ENCODE measurements around the gene ATAD1.
"Not testable (repeated sequence)": the region's sequence is repeated elsewhere in the genome, so short reads cannot be mapped to it uniquely, and the experiment has no call there.

Gene ATAD1, protein sequence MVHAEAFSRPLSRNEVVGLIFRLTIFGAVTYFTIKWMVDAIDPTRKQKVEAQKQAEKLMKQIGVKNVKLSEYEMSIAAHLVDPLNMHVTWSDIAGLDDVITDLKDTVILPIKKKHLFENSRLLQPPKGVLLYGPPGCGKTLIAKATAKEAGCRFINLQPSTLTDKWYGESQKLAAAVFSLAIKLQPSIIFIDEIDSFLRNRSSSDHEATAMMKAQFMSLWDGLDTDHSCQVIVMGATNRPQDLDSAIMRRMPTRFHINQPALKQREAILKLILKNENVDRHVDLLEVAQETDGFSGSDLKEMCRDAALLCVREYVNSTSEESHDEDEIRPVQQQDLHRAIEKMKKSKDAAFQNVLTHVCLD

DNA sequence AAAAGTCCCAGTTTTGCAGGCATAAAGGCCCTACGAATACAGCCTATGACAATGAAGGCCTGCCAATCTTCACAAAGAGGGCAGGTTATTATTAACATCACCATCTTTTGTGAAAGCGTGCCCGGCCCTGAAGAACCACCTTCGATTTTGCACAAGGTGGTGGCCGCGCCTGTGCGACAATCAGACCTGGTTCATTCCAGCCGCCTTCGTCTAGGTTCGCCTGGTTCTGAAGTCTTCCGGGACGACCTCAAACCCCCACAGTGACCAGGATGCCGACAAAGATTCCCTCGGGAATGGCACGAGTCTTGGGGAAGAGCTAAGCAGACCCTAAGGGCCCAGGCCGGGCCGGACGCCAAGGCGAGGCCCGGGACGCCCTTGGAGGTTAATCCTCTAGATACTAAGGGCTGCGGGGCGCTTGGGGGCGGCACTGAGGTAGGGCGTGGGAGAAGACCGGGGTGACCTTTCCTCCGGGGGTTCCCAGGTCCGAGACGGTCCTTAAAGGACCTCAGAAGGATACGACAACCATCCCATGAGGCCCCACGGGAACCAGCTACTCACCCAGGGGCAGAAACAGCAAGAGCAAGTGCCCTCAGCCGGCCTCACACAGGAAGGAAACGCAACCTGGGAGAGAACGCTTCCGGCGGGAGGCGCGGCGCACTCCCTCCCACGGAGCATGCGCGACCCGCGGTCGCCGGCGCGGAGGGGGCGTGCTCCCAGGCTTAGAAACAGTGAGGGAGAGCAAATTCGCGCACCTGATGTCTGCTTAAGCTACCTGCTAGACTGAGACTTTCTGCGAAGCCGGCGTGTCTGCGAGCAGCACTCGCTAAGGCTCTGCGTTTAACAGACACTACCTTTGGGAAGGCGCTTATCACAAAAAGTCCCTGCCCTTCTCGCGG lies at the start of gene ATAD1:
Gene ATAD1, minus strand, starts transcription at position 618 of the 896 bp plus-strand sequence. CDS start 3,627 bp downstream, outside the sequence.
- DNase-seq (ENCODE audit: low read depth in 2 of 2), result peak; percentile 84 to 86

DNA sequence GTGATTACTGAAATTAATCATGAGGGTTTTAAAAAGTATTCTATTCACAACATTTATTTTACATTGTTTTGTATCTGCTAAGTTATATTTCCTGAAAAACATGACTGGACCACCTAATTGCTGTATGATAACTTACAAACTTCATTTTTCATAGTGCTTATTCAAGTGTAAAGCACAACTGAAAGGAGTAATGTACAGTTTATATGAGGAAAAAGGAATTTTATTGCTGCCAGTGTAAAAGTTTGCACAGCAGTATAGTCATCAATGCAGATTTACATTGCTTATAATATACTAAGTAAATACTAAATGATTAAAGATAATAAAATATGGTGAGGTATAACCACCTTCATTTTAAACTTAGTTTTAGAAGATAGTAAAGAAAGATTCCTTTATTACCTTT lies 49.4 kb upstream of the ATAD1 start:
- no peak for DNase-seq (ENCODE audit: low read depth in 2 of 2)

DNA sequence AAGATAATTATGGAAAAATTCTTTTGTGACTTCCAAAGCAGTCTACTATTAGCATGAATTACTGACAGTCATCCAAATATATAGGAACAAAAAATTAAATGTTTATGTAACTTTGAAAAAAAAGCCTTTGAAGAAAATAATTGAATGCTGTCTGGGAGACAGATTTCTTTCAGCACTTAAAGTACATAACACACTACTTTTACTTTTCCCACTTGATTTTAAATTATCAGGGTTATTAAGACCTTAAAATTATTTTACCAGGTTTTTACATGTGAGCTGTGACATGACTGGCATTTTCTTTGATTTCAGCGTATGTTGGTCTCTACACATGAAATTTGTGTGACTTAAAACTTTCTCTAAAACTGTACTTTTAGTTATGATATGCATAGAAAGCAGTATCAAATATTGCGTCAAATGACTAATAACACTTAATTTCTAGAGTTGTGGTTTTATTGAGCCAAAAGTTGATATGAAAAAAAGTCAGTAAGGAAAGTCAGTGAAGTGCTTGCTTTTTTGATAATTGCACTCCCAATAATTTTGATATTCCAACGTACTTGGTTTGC lies 48.5 kb upstream of the ATAD1 start:
- no peak for DNase-seq (ENCODE audit: low read depth in 2 of 2)

DNA sequence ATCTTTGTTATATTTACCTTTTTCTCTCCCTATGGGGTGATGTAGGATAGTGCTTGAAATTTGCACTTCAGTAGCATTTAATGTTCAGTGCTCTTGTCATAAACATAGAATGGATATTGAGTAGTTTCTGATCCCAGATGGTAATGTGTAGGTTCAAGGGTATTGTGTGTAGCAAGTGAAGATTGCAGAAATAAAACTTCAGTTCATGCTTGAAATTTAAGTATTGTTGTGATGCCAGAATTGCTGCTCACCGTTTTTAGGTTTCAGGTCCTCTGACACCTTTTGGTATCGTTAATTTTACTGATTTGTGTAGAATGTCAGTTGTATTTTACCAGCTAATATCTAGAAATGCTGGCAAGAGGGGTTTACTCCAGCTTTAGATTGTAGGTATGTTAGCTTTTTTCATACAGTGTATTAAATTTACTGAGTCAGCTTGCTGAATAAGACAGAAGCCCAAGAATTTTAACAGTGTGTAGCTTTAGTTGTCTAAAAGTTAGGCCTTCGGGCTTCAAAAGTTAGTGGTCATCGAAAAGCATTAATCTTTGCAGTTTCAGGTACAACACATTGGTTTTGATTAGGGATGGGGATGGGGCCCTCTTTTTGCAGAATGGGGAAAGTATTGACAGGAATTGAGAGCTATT lies 47.3 kb upstream of the ATAD1 start:
- no peak for DNase-seq (ENCODE audit: low read depth in 2 of 2)

DNA sequence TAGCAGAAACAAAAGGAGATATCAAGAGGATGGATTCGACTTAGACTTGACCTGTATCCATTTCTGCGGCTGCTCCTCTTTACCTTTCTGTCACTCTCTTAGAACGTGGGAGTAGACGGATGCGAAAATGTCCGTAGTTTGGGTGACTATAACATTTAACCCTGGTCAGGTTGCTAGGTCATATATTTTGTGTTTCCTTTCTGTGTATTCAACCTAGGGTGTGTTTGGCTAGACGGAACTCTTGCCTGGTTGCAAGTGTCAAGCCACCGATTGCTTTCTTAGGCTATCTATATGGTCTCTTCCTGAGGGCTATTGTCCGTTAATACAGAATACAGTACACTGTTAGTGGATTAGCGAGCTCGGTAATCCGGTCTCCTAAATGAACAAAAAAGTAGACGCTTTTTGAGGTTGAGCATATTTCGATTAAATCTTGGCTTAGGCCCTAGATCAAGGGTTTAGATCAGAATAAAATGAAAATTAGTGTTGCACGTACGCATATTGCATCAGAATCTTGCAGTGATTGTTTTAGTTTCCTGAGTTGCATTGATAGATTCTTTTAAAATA lies 46.6 kb upstream of the ATAD1 start:
- no peak for DNase-seq (ENCODE audit: low read depth in 2 of 2)

DNA sequence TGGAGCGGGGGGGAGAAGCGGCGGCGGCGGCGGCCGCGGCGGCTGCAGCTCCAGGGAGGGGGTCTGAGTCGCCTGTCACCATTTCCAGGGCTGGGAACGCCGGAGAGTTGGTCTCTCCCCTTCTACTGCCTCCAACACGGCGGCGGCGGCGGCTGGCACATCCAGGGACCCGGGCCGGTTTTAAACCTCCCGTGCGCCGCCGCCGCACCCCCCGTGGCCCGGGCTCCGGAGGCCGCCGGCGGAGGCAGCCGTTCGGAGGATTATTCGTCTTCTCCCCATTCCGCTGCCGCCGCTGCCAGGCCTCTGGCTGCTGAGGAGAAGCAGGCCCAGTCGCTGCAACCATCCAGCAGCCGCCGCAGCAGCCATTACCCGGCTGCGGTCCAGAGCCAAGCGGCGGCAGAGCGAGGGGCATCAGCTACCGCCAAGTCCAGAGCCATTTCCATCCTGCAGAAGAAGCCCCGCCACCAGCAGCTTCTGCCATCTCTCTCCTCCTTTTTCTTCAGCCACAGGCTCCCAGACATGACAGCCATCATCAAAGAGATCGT lies 46.0 kb upstream of the ATAD1 start:
- DNase-seq (ENCODE audit: low read depth in 2 of 2), result peak in 1 of 2 donors; percentile 10

DNA sequence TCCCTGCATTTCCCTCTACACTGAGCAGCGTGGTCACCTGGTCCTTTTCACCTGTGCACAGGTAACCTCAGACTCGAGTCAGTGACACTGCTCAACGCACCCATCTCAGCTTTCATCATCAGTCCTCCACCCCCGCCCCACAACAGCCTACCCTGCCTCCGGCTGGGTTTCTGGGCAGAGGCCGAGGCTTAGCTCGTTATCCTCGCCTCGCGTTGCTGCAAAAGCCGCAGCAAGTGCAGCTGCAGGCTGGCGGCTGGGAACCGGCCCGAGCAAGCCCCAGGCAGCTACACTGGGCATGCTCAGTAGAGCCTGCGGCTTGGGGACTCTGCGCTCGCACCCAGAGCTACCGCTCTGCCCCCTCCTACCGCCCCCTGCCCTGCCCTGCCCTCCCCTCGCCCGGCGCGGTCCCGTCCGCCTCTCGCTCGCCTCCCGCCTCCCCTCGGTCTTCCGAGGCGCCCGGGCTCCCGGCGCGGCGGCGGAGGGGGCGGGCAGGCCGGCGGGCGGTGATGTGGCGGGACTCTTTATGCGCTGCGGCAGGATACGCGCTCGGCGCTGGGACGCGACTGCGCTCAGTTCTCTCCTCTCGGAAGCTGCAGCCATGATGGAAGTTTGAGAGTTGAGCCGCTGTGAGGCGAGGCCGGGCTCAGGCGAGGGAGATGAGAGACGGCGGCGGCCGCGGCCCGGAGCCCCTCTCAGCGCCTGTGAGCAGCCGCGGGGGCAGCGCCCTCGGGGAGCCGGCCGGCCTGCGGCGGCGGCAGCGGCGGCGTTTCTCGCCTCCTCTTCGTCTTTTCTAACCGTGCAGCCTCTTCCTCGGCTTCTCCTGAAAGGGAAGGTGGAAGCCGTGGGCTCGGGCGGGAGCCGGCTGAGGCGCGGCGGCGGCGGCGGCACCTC lies 45.3 kb upstream of the ATAD1 start, which contains the start of the genes KLLN and PTEN:
Gene KLLN, minus strand, starts transcription at position 481 of the 891 bp plus-strand sequence. CDS start 1,046 bp downstream, outside the sequence.
Gene PTEN, plus strand, starts transcription at position 573 of the 891 bp plus-strand sequence. CDS start 845 bp downstream, outside the sequence.
- DNase-seq (ENCODE audit: low read depth in 2 of 2), result peak; percentile 75 to 77

DNA sequence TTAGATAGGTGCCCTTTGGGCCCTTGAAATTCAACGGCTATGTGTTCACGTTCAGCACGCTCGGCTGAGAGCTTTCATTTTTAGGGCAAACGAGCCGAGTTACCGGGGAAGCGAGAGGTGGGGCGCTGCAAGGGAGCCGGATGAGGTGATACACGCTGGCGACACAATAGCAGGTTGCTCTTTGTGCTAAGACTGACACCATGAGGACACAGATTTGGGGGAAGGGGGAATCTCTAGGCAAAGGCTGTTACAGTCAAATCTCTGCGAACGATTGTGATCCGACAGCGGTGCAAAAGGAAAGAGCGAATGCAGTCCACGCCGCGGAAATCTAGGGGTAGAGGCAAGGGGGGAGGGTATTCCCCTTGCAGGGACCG lies 44.6 kb upstream of the ATAD1 start:
- peak in 1 of 2 donors; percentile 48 for DNase-seq (ENCODE audit: low read depth in 2 of 2)

DNA sequence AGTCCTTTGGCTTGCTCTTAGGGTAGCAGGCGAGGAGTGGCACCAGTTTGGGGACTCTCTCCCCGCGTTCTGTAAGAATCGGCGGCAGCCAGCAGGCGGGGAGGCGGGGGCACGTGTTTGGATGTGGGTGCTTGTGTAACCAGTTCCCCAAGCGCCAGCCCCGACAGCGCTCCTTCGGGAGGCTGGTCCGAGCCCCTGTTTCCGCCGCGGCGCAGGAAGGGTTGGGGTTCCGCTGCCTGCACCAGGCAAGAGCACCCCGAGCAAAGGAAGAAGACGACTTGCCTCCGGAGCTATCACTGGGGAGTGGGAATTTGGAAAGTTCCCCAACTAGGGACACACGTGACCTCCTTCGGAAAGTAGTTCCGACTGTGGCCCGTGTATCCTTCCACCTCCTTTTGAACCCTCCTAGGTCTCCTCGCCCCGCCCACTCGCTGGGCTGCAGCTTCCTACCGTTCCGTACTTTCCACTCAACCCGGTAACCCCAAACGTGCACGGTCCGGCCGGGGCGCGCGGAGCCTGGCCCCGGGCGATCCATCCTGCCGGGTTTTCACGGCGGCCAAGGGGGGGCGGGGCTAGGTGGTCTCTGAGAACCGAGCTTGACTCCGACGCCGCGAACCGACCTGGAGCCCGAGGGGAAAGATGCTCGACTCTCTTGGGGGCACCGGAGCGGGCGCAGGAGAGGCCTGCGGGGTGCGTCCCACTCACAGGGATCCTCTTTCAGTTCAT lies 44.1 kb upstream of the ATAD1 start:
- DNase-seq (ENCODE audit: low read depth in 2 of 2), result peak; percentile 88 to 90

DNA sequence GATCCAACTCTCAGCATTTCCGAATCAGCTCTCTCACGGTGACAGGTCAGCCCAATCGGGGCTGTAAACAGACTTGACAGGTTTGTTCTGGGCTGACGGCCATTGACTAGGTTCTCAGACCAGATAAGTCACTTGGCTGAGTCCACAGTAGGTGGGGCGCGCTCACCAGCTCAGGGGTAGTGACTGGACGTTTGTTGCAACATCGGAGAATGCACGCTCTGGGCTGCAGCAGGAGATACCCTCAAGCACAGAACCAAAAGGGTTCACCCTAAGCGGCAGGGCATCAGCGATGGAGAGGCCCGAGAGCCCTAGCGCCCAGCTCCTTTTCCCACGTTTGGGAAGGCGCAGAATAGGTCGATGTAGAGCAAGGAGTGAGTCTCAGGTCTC lies 43.5 kb upstream of the ATAD1 start:
- no peak for DNase-seq (ENCODE audit: low read depth in 2 of 2)

DNA sequence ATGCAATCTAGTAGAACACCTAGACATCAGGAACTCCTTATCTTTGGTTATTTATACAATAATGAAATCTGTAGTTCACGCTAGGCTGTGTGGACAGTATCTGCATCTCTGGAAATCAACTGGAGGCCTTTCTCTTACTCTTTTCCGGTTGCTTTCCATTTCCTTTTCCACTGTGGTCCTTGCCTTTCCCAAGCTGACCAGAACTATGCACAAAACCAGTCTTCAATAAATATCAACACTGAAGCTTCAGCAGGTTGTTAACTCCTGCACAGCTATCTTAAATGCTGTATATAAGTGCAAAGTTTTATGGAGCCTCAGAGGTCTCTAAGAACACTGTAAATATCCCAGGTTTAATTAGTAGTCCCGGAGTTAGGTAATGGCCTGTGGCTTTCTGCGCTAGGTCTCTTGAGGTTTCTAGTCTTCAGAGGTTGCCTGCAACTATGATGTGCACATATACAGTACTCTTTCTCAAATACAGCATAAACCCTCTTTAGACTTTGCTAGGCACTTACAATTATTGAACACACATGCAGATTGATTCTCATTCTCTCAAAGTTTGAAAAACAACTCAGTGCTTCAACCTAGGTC lies 42.9 kb upstream of the ATAD1 start:
- DNase-seq (ENCODE audit: low read depth in 2 of 2), result no peak

DNA sequence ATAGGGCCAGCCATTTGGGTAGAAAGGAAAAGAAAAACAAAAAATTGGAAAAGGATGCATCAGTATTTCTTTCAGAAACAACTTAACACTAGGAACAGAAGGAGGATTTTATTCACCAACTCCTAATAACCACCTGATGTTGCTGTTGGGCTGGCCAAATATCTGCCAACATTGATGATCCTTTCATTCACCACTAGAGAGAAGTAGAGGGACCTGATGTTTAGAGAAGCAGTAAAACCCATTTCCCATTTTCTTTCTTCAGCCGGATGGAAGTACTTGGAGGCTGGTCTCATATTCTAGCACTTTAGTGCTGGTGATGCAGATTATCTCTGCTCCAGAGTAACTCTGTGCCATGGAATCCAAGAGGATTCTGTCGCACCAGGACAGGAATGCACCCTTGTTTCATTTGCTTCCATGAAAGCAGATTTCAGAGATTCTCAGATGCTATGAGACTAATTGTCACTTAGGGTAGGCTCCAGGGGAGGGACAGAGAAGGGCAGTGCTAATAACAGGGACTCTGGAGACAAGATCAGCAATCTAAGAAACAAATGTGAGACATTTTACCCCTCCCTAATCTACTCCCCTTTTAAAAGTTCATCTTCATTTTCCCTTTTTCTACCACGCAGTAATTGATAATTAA lies 42.2 kb upstream of the ATAD1 start:
- no peak for DNase-seq (ENCODE audit: low read depth in 2 of 2)

DNA sequence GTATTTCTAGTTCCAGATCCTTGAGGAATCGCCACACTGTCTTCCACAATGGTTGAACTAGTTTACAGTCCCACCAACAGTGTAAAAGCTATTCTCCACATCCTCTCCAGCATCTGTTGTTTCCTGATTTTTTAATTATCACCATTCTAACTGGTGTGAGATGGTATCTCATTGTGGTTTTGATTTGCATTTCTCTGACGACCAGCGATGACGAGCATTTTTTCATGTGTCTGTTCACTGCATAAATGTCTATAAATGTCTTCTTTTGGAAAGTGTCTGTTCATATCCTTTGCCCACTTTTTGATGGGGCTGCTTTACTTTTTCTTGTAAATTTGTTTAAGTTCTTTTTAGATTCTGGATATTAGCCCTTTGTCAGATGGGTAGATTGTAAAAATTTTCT lies 37.6 kb upstream of the ATAD1 start:
- not testable (repeated sequence) for DNase-seq (ENCODE audit: low read depth in 2 of 2)

DNA sequence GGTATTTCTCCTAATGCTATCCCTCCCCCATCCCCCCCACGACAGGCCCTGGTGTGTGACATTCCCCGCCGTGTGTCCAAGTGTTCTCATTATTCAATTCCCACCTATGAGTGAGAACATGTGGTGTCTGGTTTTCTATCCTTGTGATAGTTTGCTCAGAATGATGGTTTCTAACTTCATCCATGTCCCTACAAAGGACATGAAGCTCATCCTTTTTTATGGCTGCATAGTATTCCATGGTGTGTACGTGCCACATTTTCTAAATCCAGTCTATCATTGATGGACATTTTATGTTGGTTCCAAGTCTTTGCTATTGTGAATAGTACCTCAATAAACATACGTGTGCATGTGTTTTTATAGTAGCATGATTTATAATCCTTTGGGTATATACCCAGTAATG lies 37.2 kb upstream of the ATAD1 start:
- DNase-seq (ENCODE audit: low read depth in 2 of 2), result not testable (repeated sequence)

DNA sequence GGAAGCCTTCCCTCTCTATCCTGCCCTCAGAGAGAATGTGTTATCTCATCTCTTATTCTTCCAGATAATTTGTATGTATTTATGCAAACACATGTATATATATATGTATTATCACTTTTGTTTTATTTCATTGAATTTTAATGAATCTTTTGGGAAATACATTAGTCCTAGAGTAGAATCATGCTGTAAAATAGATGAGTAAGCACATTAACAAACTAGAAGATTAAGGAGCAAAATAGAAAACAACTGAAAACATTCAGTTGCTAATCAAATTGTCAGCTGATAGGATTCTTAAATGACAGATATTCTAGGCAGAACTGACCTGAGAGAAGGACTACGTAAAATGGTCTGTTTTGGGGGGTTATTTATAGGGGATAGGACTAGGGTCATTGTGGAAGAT lies 34.1 kb upstream of the ATAD1 start:
- DNase-seq (ENCODE audit: low read depth in 2 of 2), result no peak

DNA sequence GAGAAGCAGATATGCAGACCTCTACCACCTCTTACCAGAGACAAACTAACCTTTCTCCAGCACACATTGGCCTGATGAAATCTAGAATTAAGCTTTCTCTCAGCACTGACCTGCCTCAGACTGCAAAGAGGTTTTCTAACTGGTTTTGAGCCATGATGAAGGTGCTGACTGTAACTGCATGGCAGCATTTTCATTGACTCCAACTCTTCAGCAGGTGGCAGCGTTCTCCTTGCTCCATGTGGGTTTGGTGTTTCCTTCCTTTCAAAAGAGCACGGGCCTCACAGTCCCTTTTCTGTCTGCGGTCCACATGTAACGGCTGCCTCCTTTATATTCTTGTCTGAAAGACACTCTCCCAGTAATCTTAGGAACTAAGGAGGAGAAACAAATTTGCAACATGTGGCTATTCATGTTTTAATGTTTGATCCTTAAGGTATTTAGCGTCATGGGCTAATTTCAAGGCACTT lies 32.7 kb upstream of the ATAD1 start:
- no peak for DNase-seq (ENCODE audit: low read depth in 2 of 2)

DNA sequence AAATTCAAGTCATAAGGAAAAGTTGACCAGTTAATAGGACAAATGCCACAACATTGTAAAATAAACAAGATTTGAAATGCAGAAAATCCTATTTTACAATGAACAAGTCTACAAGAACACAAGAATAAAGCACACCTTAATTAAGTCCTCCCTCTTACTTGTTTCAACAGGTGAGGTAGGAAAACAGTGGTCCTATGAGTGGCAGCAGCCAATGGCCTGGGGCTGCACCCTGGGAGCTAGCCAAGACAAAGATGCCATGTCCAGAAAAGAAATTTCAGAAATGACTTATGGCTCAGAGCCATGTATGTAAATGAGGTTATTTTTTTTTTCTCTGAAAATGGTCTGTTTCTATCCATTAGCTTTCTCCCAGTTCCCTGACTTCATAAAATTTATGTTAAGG lies 31.0 kb upstream of the ATAD1 start:
- DNase-seq (ENCODE audit: low read depth in 2 of 2), result no peak

DNA sequence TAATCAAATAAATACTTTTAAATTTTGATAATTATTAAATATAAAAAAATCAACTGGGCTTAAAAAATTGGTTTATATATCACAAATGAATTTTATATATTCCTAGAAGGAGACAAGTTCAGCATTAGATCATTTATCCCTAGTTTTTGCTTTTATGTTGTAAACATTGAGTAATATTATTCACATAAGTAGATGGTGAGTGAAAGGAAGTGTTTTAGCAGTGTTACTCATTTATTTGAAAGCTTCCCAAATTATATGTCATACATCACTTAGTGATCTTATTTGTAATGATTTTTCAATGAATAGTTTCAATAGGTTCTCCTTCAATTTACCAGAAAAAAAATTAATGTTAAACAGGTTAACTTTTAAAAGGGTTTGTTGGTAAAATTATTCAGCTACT lies 29.5 kb upstream of the ATAD1 start:
- no peak for DNase-seq (ENCODE audit: low read depth in 2 of 2)
